Endodermal cell (in vitro differentiated cells): Measurements from ENCODE around the gene SPINK5. TPM values are rescaled to one million over a fixed set of nuclear protein-coding genes. Genes with fewer than 3 reads are reported as not detected.

ENCODE experiments used
- DNase-seq: peaks from one replicate; pipeline ENCODE4 v3.0.0-alpha.2; 2017
- H3K27ac ChIP-seq: 2 replicates; pipeline ENCODE4 v1.5.1; 2013; ENCODE audit warnings: mild to moderate bottlenecking, low read depth, low read length, moderate library complexity
- H3K27me3 ChIP-seq: 2 replicates; pipeline ENCODE4 v1.6.1; 2013; ENCODE audit warnings: mild to moderate bottlenecking, low read length, moderate library complexity; ENCODE audit not compliant: insufficient read depth, control insufficient read depth, poor library complexity, severe bottlenecking
- H3K36me3 ChIP-seq: 2 replicates; pipeline ENCODE4 v1.7.0; 2013; ENCODE audit warnings: mild to moderate bottlenecking, low read length, moderate library complexity; ENCODE audit not compliant: control insufficient read depth, insufficient read depth
- H3K4me1 ChIP-seq: one replicate; pipeline ENCODE4 v1.7.0; 2013; ENCODE audit warnings: low read length; ENCODE audit not compliant: control insufficient read depth, insufficient read depth
- H3K4me3 ChIP-seq: 2 replicates; pipeline ENCODE4 v1.5.1; 2013; ENCODE audit warnings: mild to moderate bottlenecking, low read length, moderate library complexity
- H3K9ac ChIP-seq: 2 replicates; pipeline ENCODE4 v1.6.1; 2013; ENCODE audit warnings: mild to moderate bottlenecking, low read length, moderate library complexity; ENCODE audit not compliant: poor library complexity, severe bottlenecking; ENCODE audit errors: extremely low read depth
- H3K9me3 ChIP-seq: 2 replicates; pipeline ENCODE4 v1.6.1; 2013; ENCODE audit warnings: mild to moderate bottlenecking, low read length, moderate library complexity; ENCODE audit not compliant: control insufficient read depth
- H3K27ac Mint-ChIP-seq: 2 replicates; pipeline ENCODE4 v1.8.0; 2020; ENCODE audit warnings: mixed read lengths
- H3K27me3 Mint-ChIP-seq: 2 replicates; pipeline ENCODE4 v1.8.0; 2021; ENCODE audit warnings: mild to moderate bottlenecking, mixed read lengths; ENCODE audit not compliant: insufficient read depth
- H3K36me3 Mint-ChIP-seq: 2 replicates; pipeline ENCODE4 v1.8.0; 2020; ENCODE audit warnings: low read depth, mixed read lengths
- H3K4me1 Mint-ChIP-seq: 2 replicates; pipeline ENCODE4 v1.8.0; 2020; ENCODE audit warnings: mixed read lengths
- H3K4me3 Mint-ChIP-seq: 2 replicates; pipeline ENCODE4 v1.8.0; 2020; ENCODE audit warnings: mild to moderate bottlenecking, moderate library complexity, mixed read lengths
- H3K9me3 Mint-ChIP-seq: 2 replicates; pipeline ENCODE4 v1.8.0; 2020; ENCODE audit warnings: mild to moderate bottlenecking, mixed read lengths
- WGBS, 2 experiments: methylation state at CpG; one replicate each; pipeline versions ENCODE4 v1.1.5 to v1.1.7; 2013; ENCODE audit warnings: missing lambda C conversion rate in 2 of 2, mixed read lengths in 1 of 2; ENCODE audit not compliant: insufficient coverage in 1 of 2, insufficient read length in 1 of 2; 5-methylcytosine and 5-hydroxymethylcytosine counted together
- long read RNA-seq, 4 experiments: library from polyadenylated mRNA in 2 of 4; library from RNA in 1 of 4; library from capped mRNA in 1 of 4; stranded (forward) in 3 of 4; unstranded in 1 of 4; transcript quantifications; one replicate each; pipeline ENCODE4 v2.0.0, GENCODE V29; 2020 to 2021; ENCODE audit warnings: inconsistent platforms in 1 of 4
- polyA plus RNA-seq, 2 experiments: library from polyadenylated mRNA; stranded (reverse); fragments of 50-300 nt; gene quantifications; one replicate each; pipeline ENCODE4 v1.2.3, GENCODE V29; 2013
- total RNA-seq, 2 donors: library from RNA; stranded (reverse); fragmentation: NEBNext Ultra II Directional in 1 of 2; extraction: Animal tissue kit (Norgen Biotek cat#: 25700) in 1 of 2; gene quantifications; 2 replicates in 1 of 2; 3 replicates in 1 of 2; pipeline ENCODE4 v1.2.1, GENCODE V29; 2021
- TF ChIP-seq, protein P1 (sequence below): fragments of 200-600 bp; sonication (generic); conservative IDR thresholded peaks from 2 replicates; pipeline ENCODE4 v1.5.0; 2021; ENCODE audit warnings: antibody characterized with exemption, mild to moderate bottlenecking

SPINK5 gene
- total RNA-seq, result 10 to 100 TPM in 1 of 2 donors, 1 to 10 TPM in 1; 2.6 to 12.4 TPM
- 3.3 TPM for polyA plus RNA-seq (2013, experiment 1 of 2)
- polyA plus RNA-seq (2013, experiment 2 of 2), result 4.8 TPM
- long read RNA-seq, experiment 1, result 0 reads
- long read RNA-seq, experiment 2, partial matches to known transcripts, result 0 of 3 reads
- long read RNA-seq, experiment 2, other reads (novel, unspliced or antisense), result 2 of 3 reads
- long read RNA-seq, experiment 3, partial matches to known transcripts, result 11 of 27 reads
- long read RNA-seq, experiment 3, other reads (novel, unspliced or antisense), result 16 of 27 reads
- long read RNA-seq, experiment 4, partial matches to known transcripts, result 1 of 1 reads
- long read RNA-seq, experiment 4, other reads (novel, unspliced or antisense), result 0 of 1 reads

GRCh38 chr5:148063861-148064260 is at the start of gene SPINK5:
Gene SPINK5, plus strand, starts transcription at chr5:148063980. Its CDS starts 65 bp downstream, at chr5:148064045.
- Mint-ChIP-seq H3K36me3 (peaks cover 24% of the 10 kb centered on the region), H3K27me3 (no peaks in the 10 kb centered on the region), H3K4me1 (no peaks in the 10 kb centered on the region), H3K9me3 (peaks cover 12% of the 10 kb centered on the region), H3K4me3 (no peak within 1 kb of the TSS), H3K27ac (no peak within 1 kb of the TSS)
- 92 to 94% methylated on average over 4 to 5 of the region's 5 CpGs for WGBS, 2 experiments
- Histone ChIP-seq H3K4me1 (no peaks in the 10 kb centered on the region), H3K4me3 (no peak within 1 kb of the TSS), H3K9me3 (peaks cover 10% of the 10 kb centered on the region), H3K9ac (no peak within 1 kb of the TSS), H3K27me3 (no peaks in the 10 kb centered on the region), H3K36me3 (peaks cover 5% of the 10 kb centered on the region), H3K27ac (no peak within 1 kb of the TSS)
- TF ChIP-seq, protein P1, sequence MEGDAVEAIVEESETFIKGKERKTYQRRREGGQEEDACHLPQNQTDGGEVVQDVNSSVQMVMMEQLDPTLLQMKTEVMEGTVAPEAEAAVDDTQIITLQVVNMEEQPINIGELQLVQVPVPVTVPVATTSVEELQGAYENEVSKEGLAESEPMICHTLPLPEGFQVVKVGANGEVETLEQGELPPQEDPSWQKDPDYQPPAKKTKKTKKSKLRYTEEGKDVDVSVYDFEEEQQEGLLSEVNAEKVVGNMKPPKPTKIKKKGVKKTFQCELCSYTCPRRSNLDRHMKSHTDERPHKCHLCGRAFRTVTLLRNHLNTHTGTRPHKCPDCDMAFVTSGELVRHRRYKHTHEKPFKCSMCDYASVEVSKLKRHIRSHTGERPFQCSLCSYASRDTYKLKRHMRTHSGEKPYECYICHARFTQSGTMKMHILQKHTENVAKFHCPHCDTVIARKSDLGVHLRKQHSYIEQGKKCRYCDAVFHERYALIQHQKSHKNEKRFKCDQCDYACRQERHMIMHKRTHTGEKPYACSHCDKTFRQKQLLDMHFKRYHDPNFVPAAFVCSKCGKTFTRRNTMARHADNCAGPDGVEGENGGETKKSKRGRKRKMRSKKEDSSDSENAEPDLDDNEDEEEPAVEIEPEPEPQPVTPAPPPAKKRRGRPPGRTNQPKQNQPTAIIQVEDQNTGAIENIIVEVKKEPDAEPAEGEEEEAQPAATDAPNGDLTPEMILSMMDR, result no peak
- no peak for DNase-seq

DNA sequence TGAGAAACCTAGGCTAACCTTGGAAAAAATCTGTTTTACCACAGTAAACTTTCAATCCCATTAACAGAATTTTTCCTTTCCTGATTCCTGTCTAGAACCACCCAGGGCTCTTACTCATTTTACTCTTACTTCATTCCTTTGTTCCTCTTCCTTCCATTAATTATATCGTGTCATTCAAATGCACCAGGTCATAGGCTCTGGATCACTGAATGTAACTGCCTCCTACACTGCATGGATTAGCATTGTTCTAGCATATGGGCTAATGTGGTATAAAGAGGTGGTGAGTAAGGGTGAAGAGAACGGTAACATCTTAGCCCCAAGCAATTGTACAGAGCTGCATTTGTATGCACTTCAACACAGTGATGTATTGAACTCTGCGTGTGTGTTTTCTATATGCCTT is 49.5 kb upstream of the SPINK5 start:
- no peak overlapping the region for H3K4me3 ChIP-seq
- no peaks in the 10 kb centered on the region for H3K36me3 ChIP-seq
- DNase-seq, result no peak
- H3K27ac Mint-ChIP-seq, result no peak overlapping the region
- H3K27me3 Mint-ChIP-seq, result no peaks in the 10 kb centered on the region
- H3K4me1 ChIP-seq, result no peaks in the 10 kb centered on the region
- H3K36me3 Mint-ChIP-seq, result peaks cover 9% of the 10 kb centered on the region
- no peaks in the 10 kb centered on the region for H3K9me3 ChIP-seq
- TF ChIP-seq, protein P1, result no peak
- H3K27ac ChIP-seq, result no peak overlapping the region
- H3K27me3 ChIP-seq, result no peaks in the 10 kb centered on the region
- 95 to 100% methylated on average over 1 to 3 of the region's 3 CpGs for WGBS, 2 experiments
- peaks cover 4% of the 10 kb centered on the region for H3K4me1 Mint-ChIP-seq
- H3K4me3 Mint-ChIP-seq, result no peak overlapping the region
- no peak overlapping the region for H3K9ac ChIP-seq
- H3K9me3 Mint-ChIP-seq, result no peaks in the 10 kb centered on the region

GRCh38 chr5:148020257-148020988 is 43.4 kb upstream of the SPINK5 start:
- Histone ChIP-seq H3K9ac (no peak overlapping the region), H3K4me3 (no peak overlapping the region), H3K9me3 (no peaks in the 10 kb centered on the region), H3K4me1 (no peaks in the 10 kb centered on the region), H3K36me3 (no peaks in the 10 kb centered on the region), H3K27ac (no peak overlapping the region), H3K27me3 (no peaks in the 10 kb centered on the region)
- Mint-ChIP-seq H3K4me1 (no peaks in the 10 kb centered on the region), H3K27ac (no peak overlapping the region), H3K9me3 (peaks cover 12% of the 10 kb centered on the region), H3K36me3 (peaks cover 18% of the 10 kb centered on the region), H3K4me3 (no peak overlapping the region), H3K27me3 (no peaks in the 10 kb centered on the region)
- TF ChIP-seq, protein P1, result no peak
- no peak for DNase-seq
- 94 to 100% methylated on average over 1 to 2 of the region's 3 CpGs for WGBS, 2 experiments
